ENCODE results near the gene CATSPER3. TPM values are rescaled to one million over a fixed set of nuclear protein-coding genes. Genes with fewer than 3 reads are reported as not detected.

Gene CATSPER3
- total RNA-seq, 2 experiments from 2014 or later: 0.56 TPM; not detected in 1

GRCh38 chr5:135027697-135028615 lies 60.2 kb downstream of the CATSPER3 start:
- Mint-ChIP-seq H3K4me1 (ENCODE audit: low read depth) (peaks cover 36% of the 10 kb centered on the region), H3K9me3 (no peaks in the 10 kb centered on the region), H3K27me3 (peaks cover 73% of the 10 kb centered on the region), H3K27ac (no peak overlapping the region), H3K36me3 (ENCODE audit: low read depth) (no peaks in the 10 kb centered on the region), H3K4me3 (no peak overlapping the region)
- H3K4me1 ChIP-seq (ENCODE audit: insufficient read depth, low read length): peaks cover 25% of the 10 kb centered on the region
- DNase-seq (no peak), ATAC-seq (ENCODE audit: poor library complexity) (no peak)
- peaks cover 0 to 38% of the 10 kb centered on the region in 2 experiments for H3K9me3 ChIP-seq (ENCODE audit: control insufficient read depth in 1 of 2, insufficient read depth in 1 of 2, low read length in 2 of 2)
- intact Hi-C loops (cut with DNase I, micrococcal nuclease): no loop called here
- CTCF ChIA-PET: no interaction called here
- no peaks in the 10 kb centered on the region for H3K36me3 ChIP-seq (ENCODE audit: insufficient read depth, low read length)
- POLR2A ChIA-PET: interaction anchor here (0.7 kb wide), 1 partner anchor 202 kb away, joined by 3 read pairs; no protein-coding TSS in a partner anchor
- H3K4me3 ChIP-seq (ENCODE audit: low read length): no peak overlapping the region
- no peak for TF ChIP-seq CTCF (IDR thresholded peaks at IDR 0.05)
- H3K27ac ChIP-seq (ENCODE audit: low read depth in 1 of 2, low read length in 2 of 2): no peak overlapping the region
- peaks cover 50 to 70% of the 10 kb centered on the region in 2 experiments for H3K27me3 ChIP-seq (ENCODE audit: control insufficient read depth in 1 of 2, insufficient read depth in 2 of 2, low read length in 2 of 2)

- Mint-ChIP-seq H3K9me3 (no peaks in the 10 kb centered on the region), H3K4me1 (ENCODE audit: low read depth) (peaks cover 41% of the 10 kb centered on the region), H3K27me3 (peaks cover 75% of the 10 kb centered on the region), H3K4me3 (peak overlapping the region; percentile 43), H3K36me3 (ENCODE audit: low read depth) (no peaks in the 10 kb centered on the region), H3K27ac (no peak overlapping the region)
- no peak for TF ChIP-seq CTCF (IDR thresholded peaks at IDR 0.05)
- intact Hi-C loops (cut with DNase I, micrococcal nuclease): no loop called here
- DNase-seq (no peak), ATAC-seq (ENCODE audit: poor library complexity) (no peak)
- H3K4me3 ChIP-seq (ENCODE audit: low read length): no peak overlapping the region
- H3K36me3 ChIP-seq (ENCODE audit: insufficient read depth, low read length): no peaks in the 10 kb centered on the region
- no peak overlapping the region for H3K27ac ChIP-seq (ENCODE audit: low read depth in 1 of 2, low read length in 2 of 2)
- CTCF ChIA-PET: no interaction called here
- peaks cover 0 to 38% of the 10 kb centered on the region in 2 experiments for H3K9me3 ChIP-seq (ENCODE audit: control insufficient read depth in 1 of 2, insufficient read depth in 1 of 2, low read length in 2 of 2)
- H3K27me3 ChIP-seq (ENCODE audit: control insufficient read depth in 1 of 2, insufficient read depth in 2 of 2, low read length in 2 of 2): peaks cover 50 to 70% of the 10 kb centered on the region in 2 experiments
- POLR2A ChIA-PET: interaction anchor here (0.7 kb wide), 1 partner anchor 201 kb away, joined by 3 read pairs; no protein-coding TSS in a partner anchor
- peaks cover 31% of the 10 kb centered on the region for H3K4me1 ChIP-seq (ENCODE audit: insufficient read depth, low read length)
These were observed 61.2 kb downstream of the CATSPER3 start for GRCh38 chr5:135028791-135029476.

- H3K27me3 ChIP-seq (ENCODE audit: control insufficient read depth in 1 of 2, insufficient read depth in 2 of 2, low read length in 2 of 2): peaks cover 52 to 73% of the 10 kb centered on the region in 2 experiments
These were observed 61.9 kb downstream of the CATSPER3 start for GRCh38 chr5:135029477-135030122.

More at GRCh38 chr5:135029477-135030122, 61.9 kb downstream of the CATSPER3 start:
- H3K9me3 Mint-ChIP-seq: no peaks in the 10 kb centered on the region
- H3K4me3 Mint-ChIP-seq: peak overlapping the region; percentile 43
- H3K27ac ChIP-seq (ENCODE audit: low read depth in 1 of 2, low read length in 2 of 2): no peak overlapping the region
- peaks cover 34% of the 10 kb centered on the region for H3K4me1 ChIP-seq (ENCODE audit: insufficient read depth, low read length)
- H3K27me3 Mint-ChIP-seq: peaks cover 79% of the 10 kb centered on the region
- peaks cover 0 to 39% of the 10 kb centered on the region in 2 experiments for H3K9me3 ChIP-seq (ENCODE audit: control insufficient read depth in 1 of 2, insufficient read depth in 1 of 2, low read length in 2 of 2)
- DNase-seq: no peak
- no peaks in the 10 kb centered on the region for H3K36me3 Mint-ChIP-seq (ENCODE audit: low read depth)
- ATAC-seq (ENCODE audit: poor library complexity): no peak
- no peak for TF ChIP-seq CTCF (IDR thresholded peaks at IDR 0.05)
- no peak overlapping the region for H3K27ac Mint-ChIP-seq
- peaks cover 44% of the 10 kb centered on the region for H3K4me1 Mint-ChIP-seq (ENCODE audit: low read depth)
- ChIA-PET POLR2A (no interaction called here), CTCF (no interaction called here)
- no peak overlapping the region for H3K4me3 ChIP-seq (ENCODE audit: low read length)
- intact Hi-C loops (cut with DNase I, micrococcal nuclease): no loop called here
- no peaks in the 10 kb centered on the region for H3K36me3 ChIP-seq (ENCODE audit: insufficient read depth, low read length)

All from CD4-positive, alpha-beta T cell (primary cell).